ENCODE data around the gene NKIRAS1. TPM values are rescaled to one million over a fixed set of nuclear protein-coding genes. Genes with fewer than 3 reads are reported as not detected.
"Not testable (repeated sequence)": the region's sequence is repeated elsewhere in the genome, so short reads cannot be mapped to it uniquely, and the experiment has no call there.

Gene NKIRAS1
- total RNA-seq, 1 donor from 2014 or later = 7.1 TPM

GRCh38 chr3:23926736-23927135 lies 9.9 kb upstream of the NKIRAS1 start:
- no peaks in the 10 kb centered on the region for H3K36me3 ChIP-seq (ENCODE audit: control insufficient read depth, insufficient read depth, low read length)
- H3K4me3 ChIP-seq (ENCODE audit: low read depth, low read length) = no peak overlapping the region
- H3K27me3 ChIP-seq (ENCODE audit: control insufficient read depth, insufficient read depth, low read length) = no peaks in the 10 kb centered on the region
- no peak for DNase-seq (ENCODE audit: low read depth)
- TF ChIP-seq CTCF (IDR thresholded peaks at IDR 0.05; ENCODE audit: insufficient read depth, low read length, poor library complexity, severe bottlenecking) = no peak

- no peaks in the 10 kb centered on the region for H3K36me3 ChIP-seq (ENCODE audit: control insufficient read depth, insufficient read depth, low read length)
- no peak overlapping the region for H3K4me3 ChIP-seq (ENCODE audit: low read depth, low read length)
- H3K27me3 ChIP-seq (ENCODE audit: control insufficient read depth, insufficient read depth, low read length) = no peaks in the 10 kb centered on the region
- TF ChIP-seq CTCF (IDR thresholded peaks at IDR 0.05; ENCODE audit: insufficient read depth, low read length, poor library complexity, severe bottlenecking) = no peak
- no peak for DNase-seq (ENCODE audit: low read depth)
These were observed 9.5 kb upstream of the NKIRAS1 start for GRCh38 chr3:23926246-23926645.

- H3K36me3 ChIP-seq (ENCODE audit: control insufficient read depth, insufficient read depth, low read length) = no peaks in the 10 kb centered on the region
- TF ChIP-seq CTCF (IDR thresholded peaks at IDR 0.05; ENCODE audit: insufficient read depth, low read length, poor library complexity, severe bottlenecking) = no peak
- H3K27me3 ChIP-seq (ENCODE audit: control insufficient read depth, insufficient read depth, low read length) = no peaks in the 10 kb centered on the region
- DNase-seq (ENCODE audit: low read depth) = peak; percentile 82
- H3K4me3 ChIP-seq (ENCODE audit: low read depth, low read length) = no peak overlapping the region
These were observed 7.0 kb upstream of the NKIRAS1 start for GRCh38 chr3:23923786-23924185.

GRCh38 chr3:23921052-23921511 lies 4.3 kb upstream of the NKIRAS1 start:
- TF ChIP-seq CTCF (IDR thresholded peaks at IDR 0.05; ENCODE audit: insufficient read depth, low read length, poor library complexity, severe bottlenecking) = no peak
- H3K4me3 ChIP-seq (ENCODE audit: low read depth, low read length) = no peak overlapping the region
- H3K27me3 ChIP-seq (ENCODE audit: control insufficient read depth, insufficient read depth, low read length) = no peaks in the 10 kb centered on the region
- H3K36me3 ChIP-seq (ENCODE audit: control insufficient read depth, insufficient read depth, low read length) = no peaks in the 10 kb centered on the region
- DNase-seq (ENCODE audit: low read depth) = no peak

GRCh38 chr3:23920151-23920655 lies 3.4 kb upstream of the NKIRAS1 start:
- no peaks in the 10 kb centered on the region for H3K27me3 ChIP-seq (ENCODE audit: control insufficient read depth, insufficient read depth, low read length)
- TF ChIP-seq CTCF (IDR thresholded peaks at IDR 0.05; ENCODE audit: insufficient read depth, low read length, poor library complexity, severe bottlenecking) = no peak
- no peak for DNase-seq (ENCODE audit: low read depth)
- H3K36me3 ChIP-seq (ENCODE audit: control insufficient read depth, insufficient read depth, low read length) = no peaks in the 10 kb centered on the region
- no peak overlapping the region for H3K4me3 ChIP-seq (ENCODE audit: low read depth, low read length)

GRCh38 chr3:23919628-23920027 lies 2.8 kb upstream of the NKIRAS1 start:
- no peak for DNase-seq (ENCODE audit: low read depth)
- Histone ChIP-seq H3K27me3 (ENCODE audit: control insufficient read depth, insufficient read depth, low read length) (no peaks in the 10 kb centered on the region), H3K36me3 (ENCODE audit: control insufficient read depth, insufficient read depth, low read length) (no peaks in the 10 kb centered on the region), H3K4me3 (ENCODE audit: low read depth, low read length) (no peak overlapping the region)
- TF ChIP-seq CTCF (IDR thresholded peaks at IDR 0.05; ENCODE audit: insufficient read depth, low read length, poor library complexity, severe bottlenecking) = no peak

GRCh38 chr3:23918331-23918730 lies 1.5 kb upstream of the NKIRAS1 start:
- not testable (repeated sequence) for H3K36me3 ChIP-seq (ENCODE audit: control insufficient read depth, insufficient read depth, low read length); H3K27me3 ChIP-seq (ENCODE audit: control insufficient read depth, insufficient read depth, low read length); DNase-seq (ENCODE audit: low read depth)
- peak overlapping the region; percentile 77 for H3K4me3 ChIP-seq (ENCODE audit: low read depth, low read length)

- H3K36me3 ChIP-seq (ENCODE audit: control insufficient read depth, insufficient read depth, low read length); DNase-seq (ENCODE audit: low read depth); H3K27me3 ChIP-seq (ENCODE audit: control insufficient read depth, insufficient read depth, low read length): not testable (repeated sequence)
- peak overlapping the region; percentile 77 for H3K4me3 ChIP-seq (ENCODE audit: low read depth, low read length)
These were observed 1.0 kb upstream of the NKIRAS1 start for GRCh38 chr3:23917679-23918303.

All from kidney epithelial cell (primary cell).